Kidney tubule cell (primary cell): ENCODE data around the gene BIN1.
A peak's percentile ranks its signal among the peaks of the same experiment; 100 is the strongest.
"Not testable (repeated sequence)": the region's sequence is repeated elsewhere in the genome, so short reads cannot be mapped to it uniquely, and the experiment has no call there.

Experiments used
- DNase-seq: peaks from one replicate; pipeline ENCODE4 v3.0.0-alpha.2; 2018; ENCODE audit warnings: low spot score

BIN1 gene

GRCh38 chr2:127133793-127134192, 26.8 kb upstream of the BIN1 start:
- no peak for DNase-seq

GRCh38 chr2:127130421-127130820, 23.5 kb upstream of the BIN1 start:
- no peak for DNase-seq

DNA sequence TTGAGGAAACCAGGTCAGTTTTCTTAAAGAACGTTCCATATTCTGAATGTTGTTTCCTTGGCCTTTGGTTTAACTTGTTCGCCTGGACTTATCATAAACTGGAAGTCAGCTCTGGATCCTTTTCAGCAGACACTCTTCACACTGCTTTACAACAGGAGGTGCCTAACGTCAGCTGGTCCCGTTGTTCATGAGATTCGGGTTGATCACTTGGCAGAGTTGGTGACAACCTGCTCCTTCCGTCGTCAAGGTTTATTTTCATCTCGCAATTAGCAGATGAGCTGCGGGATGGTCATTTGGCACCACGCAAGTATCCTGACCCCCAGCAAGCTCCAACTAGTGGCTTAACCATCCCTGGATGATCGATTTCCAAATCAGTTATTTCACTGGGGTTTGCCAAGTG, 23.0 kb upstream of the BIN1 start:
- no peak for DNase-seq

DNA sequence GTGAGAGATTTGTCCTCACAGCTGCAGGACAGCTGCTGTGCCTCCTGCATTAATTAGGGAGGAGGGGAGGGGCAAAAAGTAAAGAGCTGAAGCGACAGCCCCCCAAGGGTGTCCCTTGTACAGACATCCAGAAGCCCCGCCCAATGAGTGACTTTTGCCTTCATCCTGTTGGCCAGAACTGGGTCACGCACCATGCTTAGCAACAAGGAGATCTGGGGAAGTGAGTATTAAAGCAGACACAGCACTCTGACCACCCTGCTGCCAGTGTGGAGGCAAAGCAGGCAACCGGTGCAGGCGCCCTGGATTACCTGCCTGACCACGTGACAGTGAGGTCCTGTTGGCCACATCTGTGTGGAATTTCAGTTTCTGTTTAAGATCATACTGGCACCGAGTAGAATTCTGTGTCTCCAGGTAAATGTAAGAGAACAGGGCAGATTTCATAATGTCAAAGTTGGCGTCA, 21.5 kb upstream of the BIN1 start:
- peak; percentile 84 for DNase-seq

DNA sequence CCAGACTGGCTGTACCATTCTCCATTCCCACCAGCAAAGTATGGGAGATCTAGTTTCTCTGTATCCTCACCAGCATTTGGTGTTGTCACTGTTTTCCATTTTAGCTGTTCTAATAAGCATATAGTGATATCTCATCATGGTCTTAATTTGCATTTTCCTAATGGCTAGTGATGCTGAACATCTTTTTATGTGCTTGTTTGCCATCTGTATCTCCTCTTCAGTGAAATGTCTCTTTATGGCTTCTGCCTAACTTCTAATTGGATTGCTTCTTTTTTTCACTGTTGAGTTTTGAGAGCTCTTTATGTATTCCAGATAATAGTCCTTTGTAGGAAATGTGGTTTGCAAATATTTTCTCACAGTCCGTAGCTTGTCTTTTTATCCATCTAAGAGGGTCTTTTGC, 18.9 kb upstream of the BIN1 start:
- DNase-seq: no peak

- peak; percentile 54 for DNase-seq
These were observed 17.5 kb upstream of the BIN1 start for GRCh38 chr2:127124426-127124825.

- no peak for DNase-seq
These were observed 15.5 kb upstream of the BIN1 start for GRCh38 chr2:127122361-127123027.

DNA sequence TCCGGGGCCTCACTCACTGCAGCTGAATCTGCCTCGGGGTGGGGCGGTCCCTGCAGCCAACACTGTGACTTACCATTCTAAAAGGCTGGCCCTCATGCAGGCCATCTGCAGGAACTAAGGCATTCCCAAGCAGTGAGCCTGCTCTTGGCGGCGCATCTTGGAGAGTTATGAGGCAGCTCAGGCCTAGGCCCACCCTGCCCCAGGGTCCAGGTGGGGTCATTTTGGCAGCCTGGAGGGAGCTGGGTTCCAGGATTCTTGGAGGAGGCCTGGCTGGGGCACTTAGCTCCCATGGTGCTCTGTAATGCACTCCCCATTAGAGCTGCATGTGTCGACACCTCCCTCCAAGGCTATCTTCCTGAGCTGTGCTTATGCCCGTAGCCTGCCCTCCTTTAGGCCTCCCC, 14.8 kb upstream of the BIN1 start:
- no peak for DNase-seq

- no peak for DNase-seq
These were observed 14.4 kb upstream of the BIN1 start for GRCh38 chr2:127121353-127121752.

DNA sequence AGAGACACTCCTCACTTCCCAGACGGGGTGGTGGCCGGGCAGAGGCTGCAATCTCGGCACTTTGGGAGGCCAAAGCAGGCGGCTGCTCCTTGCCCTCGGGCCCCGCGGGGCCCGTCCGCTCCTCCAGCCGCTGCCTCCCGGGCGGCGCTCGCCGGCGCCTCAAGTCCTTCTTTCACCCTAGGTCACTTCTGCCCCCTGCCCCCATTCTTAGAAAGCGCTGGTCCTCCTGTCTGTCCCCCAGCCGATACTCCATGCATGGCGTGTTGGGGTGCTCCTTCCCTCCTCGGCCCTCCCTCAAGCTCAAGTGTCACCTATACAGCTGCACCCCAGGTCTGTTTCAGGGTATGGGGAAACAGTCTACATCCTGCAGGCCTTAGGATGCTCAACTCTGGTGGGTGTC, 13.5 kb upstream of the BIN1 start:
- DNase-seq: not testable (repeated sequence)

- no peak for DNase-seq
These were observed 11.5 kb upstream of the BIN1 start for GRCh38 chr2:127118467-127118866.

GRCh38 chr2:127118038-127118437, 11.1 kb upstream of the BIN1 start:
- DNase-seq: no peak

DNA sequence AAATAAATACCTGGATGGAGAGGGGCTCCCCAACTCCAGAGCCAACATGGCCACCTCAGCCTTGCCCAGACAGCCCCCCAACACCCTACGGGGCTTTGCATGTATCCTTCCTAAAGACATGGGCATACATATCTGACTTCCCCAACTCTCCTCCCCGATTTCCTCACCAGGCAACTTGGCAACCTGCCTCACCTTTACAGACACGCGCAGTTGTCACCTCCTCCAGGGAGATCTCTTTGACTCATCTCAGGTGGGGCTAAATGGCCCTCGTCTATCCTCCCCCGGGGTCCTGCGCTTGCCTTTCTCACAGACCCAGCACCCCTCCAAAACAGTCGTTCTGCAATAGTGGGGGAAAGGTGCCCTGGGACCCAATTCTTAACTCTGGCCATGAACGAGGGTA, 10.6 kb upstream of the BIN1 start:
- DNase-seq: no peak

DNA sequence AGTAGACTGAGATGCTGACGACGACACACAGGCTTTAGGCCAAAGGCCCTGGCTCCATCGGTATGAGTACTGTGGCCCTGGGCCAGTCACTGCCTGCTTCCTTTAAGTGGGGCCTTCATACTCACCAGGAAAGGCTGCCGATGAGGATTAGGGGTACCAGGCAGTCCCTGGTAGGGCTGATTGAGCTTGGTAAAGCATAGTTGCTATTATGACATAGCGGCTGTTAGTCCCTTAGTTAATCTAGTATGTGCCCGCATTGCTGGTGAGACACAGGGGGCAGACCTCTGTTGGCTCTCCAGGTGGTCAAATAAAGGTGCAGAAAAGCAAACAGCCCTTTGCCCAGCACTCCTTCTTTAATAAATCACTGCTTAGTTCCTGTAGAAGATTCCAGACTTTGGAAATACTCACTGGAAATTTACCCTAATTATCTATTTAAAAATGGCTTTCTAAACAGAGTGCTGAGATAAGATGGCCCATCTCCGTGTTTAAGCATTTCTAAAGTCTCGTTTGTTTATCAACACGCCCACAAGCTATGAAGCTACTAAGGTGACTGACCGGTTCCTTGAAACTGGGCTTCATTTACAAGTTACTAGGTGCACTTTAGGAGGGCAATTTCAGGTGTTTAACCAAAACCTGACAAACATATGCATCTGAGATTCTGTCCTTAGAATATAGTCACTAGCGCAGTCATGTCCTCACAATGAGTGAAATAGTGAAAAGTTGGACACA, 8.7 kb upstream of the BIN1 start:
- DNase-seq: no peak

DNA sequence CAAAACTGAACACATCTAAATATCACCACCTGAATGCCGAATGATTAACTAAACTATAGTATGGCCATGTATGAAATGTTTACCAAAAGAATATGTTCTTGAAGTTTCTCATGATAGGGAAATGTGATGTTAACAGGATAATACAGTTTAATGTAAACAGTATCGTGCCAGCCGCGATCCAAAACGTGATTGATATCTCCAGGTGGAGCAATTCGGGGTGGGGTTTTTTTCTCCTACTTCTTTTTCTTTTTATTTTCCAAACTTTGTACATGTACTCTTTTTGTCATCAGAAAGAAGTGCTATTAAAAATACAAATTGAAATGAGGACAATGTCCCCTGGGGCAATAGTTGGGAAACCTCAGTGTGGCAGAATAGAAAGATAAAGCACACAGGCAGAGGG, 4.0 kb upstream of the BIN1 start:
- no peak for DNase-seq

- DNase-seq: no peak
These were observed 1.2 kb upstream of the BIN1 start for GRCh38 chr2:127108090-127108523.

- DNase-seq: peak; percentile 61
These were observed 657 bp upstream of the BIN1 start for GRCh38 chr2:127107622-127107999.

DNA sequence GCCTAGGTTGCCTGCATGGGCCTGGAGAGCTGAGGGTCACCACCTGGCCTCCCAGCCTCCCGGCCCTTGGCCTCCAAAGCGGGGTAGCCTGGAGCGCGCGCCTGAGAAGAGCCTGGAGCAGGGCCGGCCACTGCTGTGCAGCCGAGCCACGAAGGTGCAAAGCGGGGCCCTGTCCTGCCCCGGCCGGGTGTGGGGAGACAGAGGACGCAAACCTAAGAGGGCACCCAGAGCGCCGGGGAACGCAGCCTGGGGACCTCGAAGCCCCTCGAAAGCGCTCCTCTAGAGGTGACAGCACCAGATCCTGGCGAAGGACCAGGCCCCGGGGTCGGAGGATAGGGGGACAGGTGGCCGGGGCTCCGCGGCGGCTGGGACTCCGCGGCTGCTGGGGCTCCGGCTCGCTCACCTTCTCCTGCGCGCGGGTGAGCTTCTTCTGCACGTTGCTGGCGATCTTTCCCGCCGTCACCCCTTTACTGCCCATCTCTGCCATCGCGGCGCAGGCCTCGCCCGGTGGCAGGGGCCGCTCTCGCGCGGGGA, 430 bp downstream of the BIN1 start:
- DNase-seq: peak; percentile 38

DNA sequence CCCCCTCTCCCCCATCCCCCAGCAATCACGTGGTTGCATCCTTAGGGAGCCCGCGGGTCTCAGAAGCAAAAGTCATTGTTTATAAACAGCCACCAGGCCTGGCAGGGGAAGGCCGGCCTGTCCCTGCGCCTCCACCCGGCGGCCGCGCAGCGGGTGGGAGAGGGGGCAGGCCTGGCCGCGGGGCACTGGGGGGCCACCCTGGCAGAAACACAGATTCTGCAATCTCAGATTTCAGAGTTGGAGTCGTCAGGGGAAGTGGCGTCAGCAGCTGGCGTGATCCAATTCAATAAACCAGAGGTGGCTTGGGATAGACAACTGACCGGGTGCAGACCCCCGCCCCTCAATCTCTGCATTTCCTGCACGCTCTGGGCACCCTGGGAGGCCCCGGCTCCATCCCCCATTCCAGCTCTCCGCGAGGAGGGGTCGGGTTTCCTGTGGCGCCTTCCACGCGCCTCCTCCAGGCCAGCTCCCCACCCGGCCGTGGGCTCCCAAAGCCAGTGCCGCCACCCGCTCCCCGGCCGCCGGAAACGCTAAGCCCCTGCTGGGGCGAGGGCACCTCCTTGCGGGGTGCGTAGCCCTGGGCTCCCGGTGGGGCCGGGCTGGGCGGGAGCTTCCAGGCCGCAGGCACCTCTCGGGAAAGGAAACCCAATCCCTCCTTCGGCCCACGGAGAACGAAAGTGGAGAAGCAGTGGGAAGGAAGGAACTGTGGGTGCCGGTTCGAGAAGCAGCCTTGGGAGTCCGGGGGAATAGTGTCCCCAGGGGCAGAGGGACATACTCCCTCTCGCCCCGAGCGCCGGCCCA, 1.1 kb downstream of the BIN1 start:
- no peak for DNase-seq

DNA sequence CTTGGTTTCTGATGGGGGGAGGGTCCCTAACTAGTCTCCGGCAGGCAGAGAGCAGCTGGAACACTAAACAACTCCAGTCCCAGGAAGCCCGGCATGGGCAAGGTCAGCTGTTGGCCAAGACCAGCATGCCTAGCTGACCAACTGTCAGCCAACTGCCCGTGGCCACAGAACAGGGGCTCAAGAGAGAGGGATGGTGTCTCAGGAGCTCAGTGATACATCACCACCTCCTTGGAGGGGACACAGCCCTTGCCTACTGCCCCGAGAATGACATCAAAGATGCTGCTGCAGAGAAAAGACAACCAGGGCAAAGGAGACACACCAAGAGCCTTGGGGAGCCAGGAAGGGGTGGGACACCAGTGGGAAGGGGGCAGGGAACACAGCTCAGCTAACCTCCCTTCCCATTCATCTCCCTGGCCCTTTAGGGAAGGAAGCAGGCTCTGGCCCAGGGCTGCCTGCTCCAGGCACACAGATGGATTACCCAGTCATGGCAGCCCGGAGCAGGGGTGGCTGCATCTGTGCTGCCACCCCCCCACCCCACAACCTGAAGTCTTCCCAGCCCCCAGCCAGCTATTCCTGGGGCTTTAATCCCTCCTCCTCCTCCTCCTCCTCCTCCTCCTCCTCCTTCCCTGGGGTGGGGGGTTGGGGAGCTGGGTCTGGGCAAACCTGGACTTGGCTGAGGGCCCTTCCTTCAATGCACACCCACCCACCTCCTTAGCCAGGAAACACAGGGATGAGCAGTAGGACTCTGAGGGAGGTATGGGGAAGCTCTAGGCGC, 1.9 kb downstream of the BIN1 start:
- no peak for DNase-seq

- DNase-seq: no peak
These were observed 2.7 kb downstream of the BIN1 start for GRCh38 chr2:127104166-127104660.
